ENCODE results near the gene AGAP1.

- no peak for TF ChIP-seq CTCF (IDR thresholded peaks at IDR 0.05)
- TF ChIP-seq POLR2A (IDR thresholded peaks at IDR 0.05): no peak
Measured at GRCh38 chr2:235539773-235540172, 45.9 kb downstream of the AGAP1 start.

Data from thyroid gland (tissue), 4 donors.